ENCODE results near the gene TBC1D9. TPM values are rescaled to one million over a fixed set of nuclear protein-coding genes. Genes with fewer than 3 reads are reported as not detected.

TBC1D9 gene
- total and polyA plus RNA-seq, 9 donors: 14.6 to 26.9 (median 18.5) TPM

GRCh38 chr4:140740906-140741670 lies 15.1 kb downstream of the TBC1D9 start:
- Histone ChIP-seq H3K4me3 (ENCODE audit: low read length) (no peak overlapping the region), H3K27me3 (ENCODE audit: control insufficient read depth, insufficient read depth, low read length) (no peaks in the 10 kb centered on the region), H3K4me1 (ENCODE audit: control insufficient read depth, insufficient read depth, low read length) (peaks cover 4% of the 10 kb centered on the region), H3K9me3 (replicated peaks; ENCODE audit: control insufficient read depth, low read depth, low read length) (no peaks in the 10 kb centered on the region), H3K36me3 (ENCODE audit: control insufficient read depth, insufficient read depth, low read length) (no peaks in the 10 kb centered on the region), H3K27ac (ENCODE audit: low read length) (no peak overlapping the region)
- WGBS (ENCODE audit: insufficient coverage): 84% methylated on average over 2 of the region's 3 CpGs
- no peak for DNase-seq

GRCh38 chr4:140740422-140740821 lies 15.8 kb downstream of the TBC1D9 start:
- WGBS (ENCODE audit: insufficient coverage): 67% methylated on average over 1 of the region's 1 CpG
- Histone ChIP-seq H3K36me3 (ENCODE audit: control insufficient read depth, insufficient read depth, low read length) (no peaks in the 10 kb centered on the region), H3K4me1 (ENCODE audit: control insufficient read depth, insufficient read depth, low read length) (peaks cover 4% of the 10 kb centered on the region), H3K9me3 (replicated peaks; ENCODE audit: control insufficient read depth, low read depth, low read length) (no peaks in the 10 kb centered on the region), H3K27me3 (ENCODE audit: control insufficient read depth, insufficient read depth, low read length) (no peaks in the 10 kb centered on the region), H3K27ac (ENCODE audit: low read length) (no peak overlapping the region), H3K4me3 (ENCODE audit: low read length) (no peak overlapping the region)
- no peak for DNase-seq

- Histone ChIP-seq H3K4me3 (ENCODE audit: low read length) (no peak overlapping the region), H3K27ac (ENCODE audit: low read length) (no peak overlapping the region), H3K27me3 (ENCODE audit: control insufficient read depth, insufficient read depth, low read length) (no peaks in the 10 kb centered on the region), H3K36me3 (ENCODE audit: control insufficient read depth, insufficient read depth, low read length) (no peaks in the 10 kb centered on the region), H3K4me1 (ENCODE audit: control insufficient read depth, insufficient read depth, low read length) (peaks cover 4% of the 10 kb centered on the region), H3K9me3 (replicated peaks; ENCODE audit: control insufficient read depth, low read depth, low read length) (no peaks in the 10 kb centered on the region)
- no peak for DNase-seq
Observed at GRCh38 chr4:140739971-140740370, 16.2 kb downstream of the TBC1D9 start.

- no peak overlapping the region for H3K27ac ChIP-seq (ENCODE audit: low read length)
- no peaks in the 10 kb centered on the region for H3K27me3 ChIP-seq (ENCODE audit: control insufficient read depth, insufficient read depth, low read length)
- no CpG with 5 or more reads among the region's 1 CpG for WGBS (ENCODE audit: insufficient coverage)
- no peak for DNase-seq
- H3K4me1 ChIP-seq (ENCODE audit: control insufficient read depth, insufficient read depth, low read length): no peaks in the 10 kb centered on the region
- H3K9me3 ChIP-seq (replicated peaks; ENCODE audit: control insufficient read depth, low read depth, low read length): no peaks in the 10 kb centered on the region
- no peak overlapping the region for H3K4me3 ChIP-seq (ENCODE audit: low read length)
- no peaks in the 10 kb centered on the region for H3K36me3 ChIP-seq (ENCODE audit: control insufficient read depth, insufficient read depth, low read length)
Observed at GRCh38 chr4:140738139-140738538, 18.0 kb downstream of the TBC1D9 start.

- Histone ChIP-seq H3K9me3 (replicated peaks; ENCODE audit: control insufficient read depth, low read depth, low read length) (no peaks in the 10 kb centered on the region), H3K27me3 (ENCODE audit: control insufficient read depth, insufficient read depth, low read length) (no peaks in the 10 kb centered on the region), H3K4me3 (ENCODE audit: low read length) (no peak overlapping the region), H3K4me1 (ENCODE audit: control insufficient read depth, insufficient read depth, low read length) (no peaks in the 10 kb centered on the region), H3K27ac (ENCODE audit: low read length) (no peak overlapping the region), H3K36me3 (ENCODE audit: control insufficient read depth, insufficient read depth, low read length) (no peaks in the 10 kb centered on the region)
- DNase-seq: no peak
- 87% methylated on average over 3 of the region's 6 CpGs for WGBS (ENCODE audit: insufficient coverage)
Observed at GRCh38 chr4:140736669-140737343, 19.4 kb downstream of the TBC1D9 start.

GRCh38 chr4:140735779-140736391 lies 20.3 kb downstream of the TBC1D9 start:
- Histone ChIP-seq H3K27me3 (ENCODE audit: control insufficient read depth, insufficient read depth, low read length) (no peaks in the 10 kb centered on the region), H3K4me3 (ENCODE audit: low read length) (no peak overlapping the region), H3K36me3 (ENCODE audit: control insufficient read depth, insufficient read depth, low read length) (no peaks in the 10 kb centered on the region), H3K27ac (ENCODE audit: low read length) (no peak overlapping the region), H3K4me1 (ENCODE audit: control insufficient read depth, insufficient read depth, low read length) (no peaks in the 10 kb centered on the region), H3K9me3 (replicated peaks; ENCODE audit: control insufficient read depth, low read depth, low read length) (no peaks in the 10 kb centered on the region)
- no peak for DNase-seq
- WGBS (ENCODE audit: insufficient coverage): no CpG with 5 or more reads among the region's 4 CpGs

GRCh38 chr4:140735317-140735716 lies 20.9 kb downstream of the TBC1D9 start:
- WGBS (ENCODE audit: insufficient coverage): no CpG with 5 or more reads among the region's 2 CpGs
- H3K4me1 ChIP-seq (ENCODE audit: control insufficient read depth, insufficient read depth, low read length): no peaks in the 10 kb centered on the region

GRCh38 chr4:140732780-140733179 lies 23.4 kb downstream of the TBC1D9 start:
- no peaks in the 10 kb centered on the region for H3K27me3 ChIP-seq (ENCODE audit: control insufficient read depth, insufficient read depth, low read length)
- WGBS (ENCODE audit: insufficient coverage): no CpG with 5 or more reads among the region's 2 CpGs

More at GRCh38 chr4:140735317-140735716, 20.9 kb downstream of the TBC1D9 start:
- H3K27me3 ChIP-seq (ENCODE audit: control insufficient read depth, insufficient read depth, low read length): no peaks in the 10 kb centered on the region
- no peak for DNase-seq
- no peaks in the 10 kb centered on the region for H3K36me3 ChIP-seq (ENCODE audit: control insufficient read depth, insufficient read depth, low read length)
- no peaks in the 10 kb centered on the region for H3K9me3 ChIP-seq (replicated peaks; ENCODE audit: control insufficient read depth, low read depth, low read length)
- H3K27ac ChIP-seq (ENCODE audit: low read length): no peak overlapping the region
- no peak overlapping the region for H3K4me3 ChIP-seq (ENCODE audit: low read length)

GRCh38 chr4:140729344-140730049 lies 26.7 kb downstream of the TBC1D9 start:
- Histone ChIP-seq H3K27ac (ENCODE audit: low read length) (no peak overlapping the region), H3K36me3 (ENCODE audit: control insufficient read depth, insufficient read depth, low read length) (no peaks in the 10 kb centered on the region), H3K4me3 (ENCODE audit: low read length) (no peak overlapping the region), H3K9me3 (replicated peaks; ENCODE audit: control insufficient read depth, low read depth, low read length) (no peaks in the 10 kb centered on the region), H3K27me3 (ENCODE audit: control insufficient read depth, insufficient read depth, low read length) (no peaks in the 10 kb centered on the region), H3K4me1 (ENCODE audit: control insufficient read depth, insufficient read depth, low read length) (peaks cover 2% of the 10 kb centered on the region)
- no peak for DNase-seq
- 93% methylated on average over 3 of the region's 6 CpGs for WGBS (ENCODE audit: insufficient coverage)

More at GRCh38 chr4:140732780-140733179, 23.4 kb downstream of the TBC1D9 start:
- no peak overlapping the region for H3K27ac ChIP-seq (ENCODE audit: low read length)
- H3K36me3 ChIP-seq (ENCODE audit: control insufficient read depth, insufficient read depth, low read length): no peaks in the 10 kb centered on the region
- no peaks in the 10 kb centered on the region for H3K4me1 ChIP-seq (ENCODE audit: control insufficient read depth, insufficient read depth, low read length)
- no peak for DNase-seq
- H3K4me3 ChIP-seq (ENCODE audit: low read length): no peak overlapping the region
- no peaks in the 10 kb centered on the region for H3K9me3 ChIP-seq (replicated peaks; ENCODE audit: control insufficient read depth, low read depth, low read length)
